Activated CD8-positive, alpha-beta memory T cell treated with anti-CD3 and anti-CD28 coated beads, Interleukin-2, amount 50 U/mL, for 1 hour (primary cell): ENCODE measurements around the gene PHRF1.

Experiments used
- DNase-seq: peaks from one replicate; pipeline ENCODE4 v3.0.0-alpha.2; 2020; ENCODE audit errors: extremely low read depth

Gene PHRF1

GRCh38 chr11:616320-617198 lies 40.3 kb downstream of the PHRF1 start:
- no peak for DNase-seq

- no peak for DNase-seq
Measured at GRCh38 chr11:617199-617911, 41.1 kb downstream of the PHRF1 start.

GRCh38 chr11:617912-618682 lies 41.8 kb downstream of the PHRF1 start:
- no peak for DNase-seq

GRCh38 chr11:618856-619627 lies 42.8 kb downstream of the PHRF1 start:
- no peak for DNase-seq

- no peak for DNase-seq
Measured at GRCh38 chr11:619628-620050, 43.4 kb downstream of the PHRF1 start.

- no peak for DNase-seq
Measured at GRCh38 chr11:620201-620600, 43.9 kb downstream of the PHRF1 start.

- no peak for DNase-seq
Measured at GRCh38 chr11:620935-621814, 44.9 kb downstream of the PHRF1 start.

GRCh38 chr11:621838-622237 lies 45.6 kb downstream of the PHRF1 start:
- DNase-seq: no peak

- no peak for DNase-seq
Measured at GRCh38 chr11:623349-623869, 47.1 kb downstream of the PHRF1 start.

- DNase-seq: no peak
Measured at GRCh38 chr11:623999-624704, 47.9 kb downstream of the PHRF1 start.

- no peak for DNase-seq
Measured at GRCh38 chr11:624705-625635, 48.7 kb downstream of the PHRF1 start, which contains the start of gene CDHR5. CDHR5 (minus strand) TSS chr11:624955; CDS start chr11:624902, 53 bp downstream.

- DNase-seq: no peak
Measured at GRCh38 chr11:625636-626268, 49.5 kb downstream of the PHRF1 start.

- DNase-seq: no peak
Measured at GRCh38 chr11:626475-627307, 50.4 kb downstream of the PHRF1 start, which contains the start of gene SCT. SCT (minus strand) TSS chr11:627181; CDS start chr11:627143, 38 bp downstream.

GRCh38 chr11:627308-627576 lies 51.0 kb downstream of the PHRF1 start:
- no peak for DNase-seq

GRCh38 chr11:628056-628455 lies 51.8 kb downstream of the PHRF1 start:
- DNase-seq: no peak

- no peak for DNase-seq
Measured at GRCh38 chr11:629237-629583, 52.9 kb downstream of the PHRF1 start.

- no peak for DNase-seq
Measured at GRCh38 chr11:630871-631270, 54.6 kb downstream of the PHRF1 start.
